Fibroblast of skin of left biceps (primary cell): Measurements from ENCODE around the gene LTK.

Experiments used
- DNase-seq, 2 experiments: peaks; one replicate each; pipeline ENCODE4 v3.0.0-alpha.2; 2013; ENCODE audit warnings: low read depth in 2 of 2

Gene LTK

GRCh38 chr15:41513506-41514227 lies at the start of gene LTK:
Gene LTK (minus strand): TSS chr15:41513827. CDS start chr15:41513709, 118 bp downstream.
- no peak for DNase-seq

GRCh38 chr15:41562784-41563198 lies 49.2 kb upstream of the LTK start:
- DNase-seq = no peak

- no peak for DNase-seq
Measured at GRCh38 chr15:41562244-41562643, 48.6 kb upstream of the LTK start.

DNA sequence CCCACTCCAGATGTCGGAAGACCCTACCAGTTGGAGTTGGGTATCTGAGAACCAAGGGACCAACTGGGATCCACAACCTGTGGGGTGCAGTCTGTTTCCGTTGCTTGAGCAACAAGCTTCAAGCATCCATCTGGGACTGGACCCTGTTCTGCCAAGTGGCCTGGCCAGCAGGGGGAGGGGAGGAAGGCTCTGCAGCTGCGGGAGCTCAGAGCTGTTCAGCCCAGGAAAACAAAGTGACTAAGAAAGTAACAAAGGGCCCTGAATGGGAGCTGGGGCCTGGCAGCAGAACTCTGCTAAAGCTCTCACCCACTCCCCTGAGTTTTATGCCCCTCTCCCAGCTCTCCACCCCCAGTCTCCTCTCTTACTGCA lies 48.1 kb upstream of the LTK start:
- DNase-seq = no peak

- no peak for DNase-seq
Measured at GRCh38 chr15:41561104-41561776, 47.6 kb upstream of the LTK start.

GRCh38 chr15:41560572-41560874 lies 46.9 kb upstream of the LTK start:
- no peak for DNase-seq

GRCh38 chr15:41559239-41559782 lies 45.7 kb upstream of the LTK start:
- DNase-seq = no peak

DNA sequence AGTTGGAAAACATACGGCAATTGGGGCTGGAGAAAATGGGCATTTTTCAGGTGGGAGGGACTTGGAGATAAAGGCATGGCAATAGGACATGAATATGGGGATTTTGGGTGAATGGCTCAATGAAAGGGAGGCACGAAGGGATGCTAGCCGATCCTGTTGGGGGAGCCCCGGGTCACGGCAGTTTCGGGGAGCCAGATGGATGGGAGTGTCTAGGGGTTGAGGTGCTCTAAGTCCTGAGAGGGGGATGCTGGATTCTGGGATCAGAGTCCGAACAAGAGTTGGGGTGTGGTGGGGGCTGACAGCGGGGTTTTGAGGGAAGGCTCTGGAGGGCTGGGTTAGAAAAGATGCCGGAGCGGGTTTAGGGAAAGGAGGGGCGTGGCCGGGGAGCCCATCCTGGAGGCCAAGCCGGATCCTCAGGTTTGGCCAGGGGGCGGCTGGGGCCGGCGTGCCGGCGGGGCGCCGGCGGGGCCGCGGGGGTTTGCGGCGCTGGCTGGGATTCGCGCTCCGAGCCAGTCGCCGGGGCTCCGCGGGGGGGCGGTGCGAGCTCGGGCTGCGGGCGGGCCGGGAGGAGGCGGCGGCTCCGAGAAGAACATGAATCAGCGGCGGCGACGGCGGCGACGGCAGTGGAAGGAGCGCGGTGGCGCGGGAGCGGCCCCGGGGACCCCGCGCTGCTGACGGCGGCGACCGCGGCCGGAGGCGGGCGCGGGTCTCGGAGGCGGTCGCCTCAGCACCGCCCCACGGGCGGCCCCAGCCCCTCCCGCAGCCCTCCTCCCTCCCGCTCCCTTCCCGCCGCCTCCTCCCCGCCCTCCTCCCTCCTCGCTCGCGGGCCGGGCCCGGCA lies 45.0 kb upstream of the LTK start, which contains the start of gene TYRO3:
TSS of gene TYRO3 (plus strand) at position 813 of the 839 bp plus-strand sequence. CDS start 46 bp downstream, outside the sequence.
- no peak for DNase-seq

DNA sequence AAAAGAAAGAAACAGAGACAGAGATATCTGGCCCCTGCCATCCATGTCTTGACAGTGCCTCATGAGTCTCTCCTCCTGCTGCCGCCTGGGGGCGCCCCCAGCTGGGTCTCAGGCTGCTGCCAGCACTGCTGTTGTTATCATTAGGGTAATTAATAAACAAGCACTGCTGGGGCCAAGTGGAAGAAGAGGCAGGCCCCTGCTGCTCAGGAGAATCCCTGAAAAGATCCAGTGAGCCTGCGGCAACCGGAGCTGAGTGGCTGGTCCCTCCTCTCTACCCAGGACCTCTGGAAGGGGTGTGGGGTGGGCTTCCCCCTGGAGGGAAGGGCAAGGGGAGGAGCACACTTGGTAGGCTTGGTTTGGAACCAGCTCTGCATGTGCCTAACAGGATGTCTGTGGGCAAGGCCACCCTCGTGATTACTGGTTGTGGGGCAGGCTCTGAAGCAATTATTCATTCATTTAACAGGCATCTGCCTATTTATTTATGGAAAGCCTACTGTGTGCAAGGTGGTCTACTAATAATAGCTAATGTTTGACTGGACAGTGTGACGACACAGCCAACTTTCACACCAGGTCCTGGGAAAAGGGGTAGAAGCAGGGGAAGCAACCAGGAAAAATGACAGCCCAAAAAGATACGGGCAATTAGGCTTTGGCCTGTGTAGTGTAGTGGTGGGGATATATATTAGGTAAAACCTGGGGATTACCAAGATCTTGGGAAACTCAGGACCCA lies 44.2 kb upstream of the LTK start:
- DNase-seq = no peak

- DNase-seq = no peak
Measured at GRCh38 chr15:41556677-41557076, 43.0 kb upstream of the LTK start.

DNA sequence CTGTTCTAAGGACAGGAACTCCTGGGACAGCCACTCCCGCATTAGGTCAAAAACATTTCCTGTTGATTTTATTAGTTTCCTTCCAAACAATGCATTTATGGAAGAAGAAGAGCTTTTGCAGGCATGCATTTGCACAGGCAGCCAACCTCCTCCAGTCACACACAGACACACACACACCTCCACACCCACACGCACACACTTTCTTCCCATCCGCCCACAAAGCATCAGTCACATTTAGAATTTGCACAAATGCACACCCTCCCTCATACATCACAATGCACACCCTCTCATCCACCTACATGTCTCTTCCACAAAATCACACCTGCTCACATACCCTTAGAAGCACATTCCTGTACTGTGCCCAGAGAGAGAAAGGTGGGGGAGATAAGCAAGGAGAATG lies 41.3 kb upstream of the LTK start:
- no peak for DNase-seq

DNA sequence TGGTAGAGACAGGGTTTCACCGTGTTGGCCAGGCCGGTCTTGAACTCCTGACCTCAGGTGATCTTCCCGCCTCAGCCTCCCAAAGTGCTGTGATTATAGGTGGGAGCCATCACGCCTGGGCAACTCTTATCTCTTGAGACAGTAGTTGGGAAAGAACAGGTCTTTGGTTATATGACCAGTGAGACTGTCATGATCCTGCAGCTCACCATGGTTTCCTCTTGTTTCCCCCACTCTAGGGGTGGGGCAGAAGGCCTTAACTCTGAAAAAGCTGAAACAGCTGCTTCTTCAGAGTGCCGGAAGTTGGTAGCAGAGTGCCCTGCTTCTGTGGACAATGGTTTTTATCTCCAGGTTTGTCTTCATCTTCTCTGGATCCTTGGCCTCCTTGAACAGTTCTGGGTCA lies 40.7 kb upstream of the LTK start:
- DNase-seq = no peak

GRCh38 chr15:41553731-41554130 lies 40.1 kb upstream of the LTK start:
- DNase-seq = no peak

- no peak for DNase-seq
Measured at GRCh38 chr15:41550066-41550775, 36.6 kb upstream of the LTK start.

GRCh38 chr15:41546851-41547786 lies 33.5 kb upstream of the LTK start:
- DNase-seq = no peak

DNA sequence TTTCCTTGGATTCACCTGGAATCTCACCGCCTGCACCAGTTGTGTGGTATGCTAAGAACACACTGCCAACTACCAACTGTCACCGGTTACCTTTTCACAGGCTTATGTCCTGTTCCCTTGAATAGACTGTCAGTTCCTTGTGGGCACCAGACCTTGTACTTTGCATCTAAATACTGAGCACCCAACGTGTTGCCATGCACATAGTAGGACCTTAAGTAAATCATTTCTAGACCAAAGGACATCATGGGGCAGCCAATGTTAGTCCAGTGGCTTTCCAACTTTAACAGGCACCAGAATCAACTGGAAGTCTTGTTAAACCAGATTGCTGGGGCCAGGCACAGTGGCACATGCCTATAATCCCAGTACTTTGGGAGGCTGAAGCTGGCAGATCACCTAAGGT lies 31.6 kb upstream of the LTK start:
- no peak for DNase-seq

GRCh38 chr15:41544650-41545015 lies 31.0 kb upstream of the LTK start:
- no peak for DNase-seq

GRCh38 chr15:41543521-41543870 lies 29.9 kb upstream of the LTK start:
- DNase-seq = no peak

DNA sequence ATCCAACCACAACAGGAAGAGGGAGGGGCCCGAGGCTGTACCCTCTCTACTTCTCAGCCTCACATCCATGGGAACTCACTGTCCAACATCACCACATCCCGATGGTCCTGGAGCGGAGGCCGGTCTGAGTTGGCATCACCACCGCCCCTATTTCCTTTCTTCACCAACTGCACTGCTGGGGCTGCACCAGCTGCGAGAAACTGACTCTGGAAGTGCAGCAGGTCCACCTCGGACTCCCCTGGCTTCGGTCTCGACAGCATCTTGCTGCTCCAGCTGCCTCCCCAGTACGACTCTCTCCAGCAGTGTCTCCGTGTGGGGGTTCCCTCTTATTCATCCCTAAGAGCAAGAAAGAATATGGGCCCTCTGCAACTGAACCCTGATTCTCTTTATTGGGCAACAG lies 23.2 kb upstream of the LTK start:
- DNase-seq = no peak

DNA sequence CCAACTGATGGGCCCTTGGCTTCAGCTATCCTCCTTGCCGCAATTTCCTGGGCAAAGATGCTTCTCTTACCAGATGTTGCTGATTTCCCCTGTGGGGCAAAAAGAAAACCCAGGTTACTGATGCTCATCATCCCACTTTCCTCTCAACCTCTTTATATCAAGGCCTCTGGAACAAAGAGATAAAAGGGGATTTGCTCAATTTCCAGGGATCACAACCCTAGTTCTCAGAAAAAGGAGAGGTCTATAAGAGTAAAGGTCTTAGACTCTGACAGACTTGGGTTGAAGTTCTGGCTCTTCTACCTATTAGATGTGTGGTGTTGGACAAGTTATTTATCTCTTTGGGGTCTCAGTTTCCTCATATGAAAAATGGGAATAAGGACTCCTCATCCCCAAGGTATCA lies 21.9 kb upstream of the LTK start:
- DNase-seq = no peak
